Upper lobe of right lung (tissue), 1 donor: Measurements from ENCODE around the gene IER3. TPM values are rescaled to one million over a fixed set of nuclear protein-coding genes. Genes with fewer than 3 reads are reported as not detected.

Source experiments
- ATAC-seq: fragments of 200-7000 bp; cut with Tn5 transposase; one replicate; pipeline ENCODE4 v1.9.1; 2020; ENCODE audit warnings: mild to moderate bottlenecking, moderate library complexity
- DNase-seq: peaks from one replicate; pipeline ENCODE4 v3.0.0-alpha.2; 2020
- H3K27ac ChIP-seq: fragments of 200-600 bp; one replicate; pipeline ENCODE4 v1.8.0; 2022
- H3K27me3 ChIP-seq: fragments of 200-600 bp; one replicate; pipeline ENCODE4 v1.8.0; 2022; ENCODE audit warnings: mild to moderate bottlenecking
- H3K36me3 ChIP-seq: fragments of 200-600 bp; one replicate; pipeline ENCODE4 v1.8.0; 2022
- H3K4me1 ChIP-seq: fragments of 200-600 bp; one replicate; pipeline ENCODE4 v1.8.0; 2022
- H3K4me3 ChIP-seq: fragments of 200-600 bp; one replicate; pipeline ENCODE4 v1.8.0; 2022; ENCODE audit warnings: mild to moderate bottlenecking
- H3K9me3 ChIP-seq: fragments of 200-600 bp; one replicate; pipeline ENCODE4 v1.8.0; 2022
- CTCF ChIP-seq: fragments of 200-600 bp; IDR thresholded peaks from one replicate; pipeline ENCODE4 v1.8.0; 2022; ENCODE audit warnings: antibody characterized with exemption
- intact Hi-C: fragments of 100-400 bp; cut with DNase I; formaldehyde crosslinking; loops from one replicate; pipeline ENCODE4 v1.11.0; 2022
- total RNA-seq: library from RNA; stranded (reverse); fragmentation: NEBNext Ultra II Directional; extraction: Animal tissue kit (Norgen Biotek cat#: 25700); gene quantifications from one replicate; pipeline ENCODE4 v1.2.1, GENCODE V29; 2021
- donor health status: DM: no; HTN: yes; CAD: no; lungs with severe emphysema.

Gene IER3
- total RNA-seq, 1 donor from 2014 or later, result 35.4 TPM

DNA sequence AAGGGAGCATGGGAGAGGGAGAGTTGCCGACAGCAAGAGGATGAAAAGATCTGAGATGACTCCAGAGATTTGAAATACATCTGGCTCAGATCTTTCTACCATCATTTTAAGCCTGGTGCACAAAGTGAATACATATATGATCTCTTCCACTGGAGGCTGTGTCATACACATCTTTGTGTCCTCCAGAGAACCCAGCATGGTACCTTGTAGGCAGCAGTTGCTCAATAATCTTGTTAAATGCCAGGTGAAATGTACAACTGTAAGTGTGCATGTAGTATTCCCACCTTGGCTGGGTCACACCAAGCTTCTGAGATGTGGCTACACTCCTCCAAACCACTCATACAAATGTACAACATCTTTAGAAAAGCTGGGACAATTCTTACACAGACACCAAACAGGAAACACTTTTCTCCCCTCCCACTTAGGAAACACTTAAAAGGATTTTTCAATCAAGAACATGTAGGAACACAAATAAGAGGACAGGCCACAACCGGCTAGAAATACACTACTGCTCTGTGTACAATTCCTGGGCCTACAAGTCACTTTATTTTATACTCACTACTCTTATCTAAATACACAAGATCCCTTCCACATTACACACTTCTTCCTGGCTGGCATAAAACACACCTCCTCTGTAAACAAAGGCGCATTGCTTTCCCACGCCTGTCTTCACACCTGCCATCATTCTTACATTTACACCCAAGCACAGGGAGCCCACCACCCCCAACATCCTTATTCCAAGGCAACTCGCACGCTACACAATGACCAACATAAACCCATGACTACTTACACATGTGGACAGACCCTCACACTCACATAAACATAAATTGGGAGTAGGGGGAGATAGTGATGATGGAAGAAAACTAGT lies 3.8 kb upstream of the IER3 start:
- H3K27me3 ChIP-seq, result no peaks in the 10 kb centered on the region

DNA sequence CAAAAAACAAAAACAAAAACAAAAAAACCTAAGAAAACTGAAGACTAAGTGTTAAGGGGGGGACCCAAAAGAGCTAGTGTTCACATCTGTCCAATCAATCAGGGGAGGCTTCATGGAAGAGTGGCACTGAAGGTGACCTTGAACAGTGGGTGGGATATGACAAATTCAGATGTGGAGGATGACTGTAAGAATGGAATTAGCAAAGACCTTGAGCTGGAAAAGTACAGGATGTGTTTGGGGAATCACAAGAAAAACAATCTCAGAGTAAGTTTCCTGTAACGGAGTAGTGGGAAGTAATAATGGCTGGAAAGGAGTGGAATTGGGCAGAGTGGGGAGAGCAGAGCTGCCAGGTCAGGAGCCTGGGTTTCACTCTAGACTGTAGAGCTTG lies 2.9 kb upstream of the IER3 start:
- Histone ChIP-seq H3K4me1 (peaks cover 39% of the 10 kb centered on the region), H3K9me3 (no peaks in the 10 kb centered on the region), H3K4me3 (no peak overlapping the region), H3K27ac (no peak overlapping the region), H3K36me3 (no peaks in the 10 kb centered on the region), H3K27me3 (no peaks in the 10 kb centered on the region)
- no peak for DNase-seq
- intact Hi-C loops, result no loop called here
- ATAC-seq, result no peak
- TF ChIP-seq CTCF, result no peak

More for the DNA sequence above, 3.8 kb upstream of the IER3 start:
- Histone ChIP-seq H3K4me3 (no peak overlapping the region), H3K9me3 (no peaks in the 10 kb centered on the region), H3K36me3 (no peaks in the 10 kb centered on the region), H3K4me1 (peaks cover 47% of the 10 kb centered on the region), H3K27ac (peak overlapping the region; percentile 14)
- TF ChIP-seq CTCF, result no peak
- DNase-seq (no peak), ATAC-seq (peak; percentile 3)
- intact Hi-C loops, result no loop called here

GRCh38 chr6:30743099-30744053 lies 971 bp downstream of the IER3 start:
- peak; percentile 73 for DNase-seq
- Histone ChIP-seq H3K27ac (peak overlapping the region; percentile 96), H3K27me3 (no peaks in the 10 kb centered on the region), H3K36me3 (peaks cover 29% of the 10 kb centered on the region), H3K4me1 (peaks cover 36% of the 10 kb centered on the region), H3K4me3 (peak overlapping the region; percentile 97), H3K9me3 (no peaks in the 10 kb centered on the region)
- no peak for ATAC-seq
- no peak for TF ChIP-seq CTCF
- intact Hi-C loops, result no loop called here

DNA sequence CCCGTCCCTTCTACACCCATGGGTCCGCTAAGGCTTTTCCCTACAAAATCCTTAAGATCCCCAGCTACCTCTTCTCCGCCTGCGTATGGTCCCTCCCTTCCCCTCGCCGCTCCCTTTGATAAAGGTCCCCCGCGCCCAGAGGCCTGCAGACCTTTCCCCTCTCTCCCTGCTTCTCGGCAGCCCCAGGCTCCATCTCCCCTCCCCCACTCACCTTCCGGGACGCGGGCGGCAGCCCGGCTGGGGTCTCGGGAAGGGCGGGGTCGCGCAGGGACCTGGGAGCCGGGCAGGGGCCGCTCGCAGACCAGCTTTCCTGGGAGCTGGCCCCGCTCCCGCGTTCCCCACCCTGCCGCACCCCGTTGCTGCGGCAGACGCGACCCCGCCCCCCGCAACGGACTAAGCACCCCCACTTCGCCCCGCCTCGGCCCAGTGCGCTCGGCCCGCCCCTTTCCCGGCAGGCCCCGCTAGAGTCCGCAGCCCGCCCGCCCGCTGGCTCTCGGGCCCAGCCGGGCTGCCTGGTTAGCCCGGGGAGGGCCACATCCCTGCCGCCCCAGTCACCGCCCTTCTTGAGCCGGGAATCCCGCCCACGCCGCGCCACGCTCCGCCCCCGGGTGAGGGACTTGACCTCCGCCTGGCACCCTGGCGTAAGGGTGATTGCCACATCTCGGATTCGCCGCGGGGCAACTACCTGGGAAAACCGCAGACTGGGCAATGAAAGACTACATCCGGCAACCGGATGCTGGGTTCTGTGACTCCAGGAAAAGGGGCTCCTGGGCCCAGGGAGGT lies 1.8 kb downstream of the IER3 start, which contains the start of gene FLOT1:
FLOT1 (minus strand) TSS at position 372 of the 783 bp plus-strand sequence. CDS start 498 bp downstream, outside the sequence.
- no peaks in the 10 kb centered on the region for H3K27me3 ChIP-seq
- H3K36me3 ChIP-seq, result peaks cover 37% of the 10 kb centered on the region

More for the DNA sequence above, 1.8 kb downstream of the IER3 start, which contains the start of gene FLOT1:
- no peak for TF ChIP-seq CTCF
- DNase-seq, result peak; percentile 99
- Histone ChIP-seq H3K27ac (peak within 1 kb of the TSS; percentile 96), H3K9me3 (no peaks in the 10 kb centered on the region), H3K4me3 (peak within 1 kb of the TSS; percentile 97), H3K4me1 (peaks cover 36% of the 10 kb centered on the region)
- ATAC-seq, result peak; percentile 94
- intact Hi-C loops, result no loop called here
